ENCODE results near the gene KIAA0825.

GRCh38 chr5:94240134-94240533 lies 378.3 kb downstream of the KIAA0825 start:
- TF ChIP-seq CTCF (IDR thresholded peaks at IDR 0.05; ENCODE audit: borderline replicate concordance, extremely low read depth, low read length, poor library complexity, severe bottlenecking) = no peak
- TF ChIP-seq EZH2 (IDR thresholded peaks at IDR 0.05; ENCODE audit: borderline replicate concordance, low read depth, low read length, severe bottlenecking) = no peak
